GM08714 (cell line): ENCODE measurements around the gene TWIST2.

Experiments used
- H3K4me3 ChIP-seq: fragments of 200-500 bp; sonication (Bioruptor generic); 2 replicates; pipeline ENCODE4 v1.5.1; 2014; ENCODE audit warnings: mild to moderate bottlenecking, low read length, inconsistent platforms
- ZNF274 ChIP-seq: IDR thresholded peaks from 2 replicates; pipeline ENCODE4 v1.6.1; 2012; ENCODE audit warnings: mild to moderate bottlenecking, low read depth, low read length

The TWIST2 gene

GRCh38 chr2:238948765-238949641 is 101.1 kb downstream of the TWIST2 start:
- TF ChIP-seq ZNF274: no peak
- H3K4me3 ChIP-seq: no peak overlapping the region

- H3K4me3 ChIP-seq: no peak overlapping the region
- no peak for TF ChIP-seq ZNF274
These were observed 101.9 kb downstream of the TWIST2 start for GRCh38 chr2:238949710-238950345.

- H3K4me3 ChIP-seq: no peak overlapping the region
These were observed 102.7 kb downstream of the TWIST2 start for GRCh38 chr2:238950551-238950950.

GRCh38 chr2:238952261-238952919 is 104.5 kb downstream of the TWIST2 start:
- no peak for TF ChIP-seq ZNF274
- H3K4me3 ChIP-seq: no peak overlapping the region

More at GRCh38 chr2:238950551-238950950, 102.7 kb downstream of the TWIST2 start:
- TF ChIP-seq ZNF274: no peak

- no peak for TF ChIP-seq ZNF274
- no peak overlapping the region for H3K4me3 ChIP-seq
These were observed 107.1 kb downstream of the TWIST2 start for GRCh38 chr2:238954841-238955591.

- no peak overlapping the region for H3K4me3 ChIP-seq
- no peak for TF ChIP-seq ZNF274
These were observed 108.0 kb downstream of the TWIST2 start for GRCh38 chr2:238955648-238956531.

- TF ChIP-seq ZNF274: no peak
These were observed 108.8 kb downstream of the TWIST2 start for GRCh38 chr2:238956676-238957075.

More at GRCh38 chr2:238956676-238957075, 108.8 kb downstream of the TWIST2 start:
- no peak overlapping the region for H3K4me3 ChIP-seq
